GM19452 (cell line): Measurements from ENCODE around the gene C6.
"Not testable (repeated sequence)": the region's sequence is repeated elsewhere in the genome, so short reads cannot be mapped to it uniquely, and the experiment has no call there.

Experiments used
- ATAC-seq: cut with Tn5 transposase; IDR thresholded peaks from one replicate; pipeline ENCODE4 v1.9.1; 2021; ENCODE audit not compliant: unreplicated experiment

C6 gene

DNA sequence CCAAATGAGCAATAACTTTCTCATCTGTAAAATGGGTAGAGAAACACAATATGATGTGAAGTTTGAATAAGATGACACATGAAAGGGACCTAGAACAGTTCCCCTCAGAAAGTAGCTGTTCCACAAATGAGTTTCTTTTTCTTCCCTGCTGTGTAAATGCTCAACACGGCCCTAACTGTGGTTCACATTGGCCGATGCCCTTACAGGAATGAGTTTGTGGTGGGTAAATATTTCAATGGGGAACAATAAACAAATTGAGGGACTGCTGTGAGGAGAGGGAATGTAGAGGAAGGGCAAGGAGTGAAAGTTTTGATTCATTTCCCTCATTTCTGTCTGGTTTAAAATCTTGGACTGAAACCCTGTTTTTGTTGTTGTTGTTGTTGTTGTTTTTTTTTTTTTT lies 12.8 kb downstream of the C6 start:
- no peak for ATAC-seq

DNA sequence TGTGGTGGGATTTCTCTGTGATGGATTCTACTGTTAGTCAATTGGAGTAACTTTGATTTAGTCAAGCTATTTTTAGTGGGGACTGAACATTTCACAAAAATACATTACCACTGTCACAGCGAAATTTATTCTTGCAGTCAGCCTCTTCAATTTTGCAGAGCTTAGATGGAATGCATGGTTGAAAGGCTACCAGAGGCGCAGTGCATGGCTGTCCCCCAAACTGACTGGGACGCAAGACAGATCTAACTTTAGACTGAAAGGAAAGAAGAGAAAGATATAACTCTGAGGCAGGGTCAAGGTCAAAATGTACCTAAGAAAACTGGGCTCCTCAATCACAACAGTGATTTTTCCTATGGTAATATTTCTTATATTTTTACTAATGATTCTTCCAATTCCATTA lies 13.7 kb downstream of the C6 start:
- ATAC-seq, result no peak

DNA sequence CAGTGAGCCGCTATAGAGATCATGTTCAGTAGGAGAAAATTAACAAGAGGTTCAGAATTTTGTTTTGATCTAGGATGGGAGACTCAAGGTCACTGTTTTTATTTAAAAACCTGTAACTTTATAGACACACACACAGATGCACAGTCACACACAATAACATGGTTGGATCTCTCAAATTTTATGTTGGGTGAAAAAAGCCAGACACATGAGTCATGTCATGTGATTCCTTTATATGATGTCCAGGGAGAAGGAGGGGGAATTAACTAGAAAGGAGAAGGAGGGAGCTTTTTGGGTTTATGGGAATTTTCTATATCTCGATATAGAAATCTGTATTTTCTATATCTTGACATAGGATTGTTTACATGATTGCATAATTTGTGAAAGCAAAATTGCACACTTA lies 17.1 kb downstream of the C6 start:
- no peak for ATAC-seq

DNA sequence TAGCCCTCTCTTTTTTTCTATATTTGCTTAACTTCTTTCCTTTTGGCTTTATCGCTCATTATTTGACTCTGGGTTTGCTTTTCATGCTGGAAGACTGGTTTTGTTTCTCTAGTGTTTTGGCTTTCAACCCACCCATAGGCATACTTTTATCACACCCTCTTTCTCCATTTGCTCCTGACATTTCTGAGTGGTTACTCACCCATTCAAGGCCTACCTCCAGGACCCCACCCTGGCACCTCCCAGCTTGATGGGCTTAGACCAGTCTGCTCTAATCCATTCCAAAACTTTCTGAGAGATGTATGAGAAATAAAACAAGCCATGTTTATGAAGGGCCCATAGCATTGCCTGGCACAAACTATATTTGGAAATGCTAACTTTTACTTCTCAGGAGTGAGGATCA lies 18.1 kb downstream of the C6 start:
- no peak for ATAC-seq

DNA sequence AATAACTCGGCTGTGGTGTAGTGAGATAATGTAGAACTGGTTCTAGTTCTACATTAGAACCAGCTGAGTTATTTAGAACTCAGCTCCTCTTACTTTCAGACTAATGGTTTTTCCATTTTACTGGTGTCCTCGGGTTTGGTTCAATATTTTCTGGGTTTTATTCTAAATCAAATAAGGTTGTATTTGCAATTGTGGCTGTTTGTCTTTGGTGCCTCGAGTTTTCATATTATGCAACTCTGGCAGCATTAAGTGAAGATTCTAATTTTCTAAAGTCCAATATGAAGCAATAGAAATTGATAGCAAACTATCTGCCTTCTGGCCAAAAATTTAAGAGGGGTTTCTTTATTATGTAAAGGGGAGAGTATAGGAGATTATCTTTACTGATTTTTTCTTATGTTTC lies 19.0 kb downstream of the C6 start:
- no peak for ATAC-seq

DNA sequence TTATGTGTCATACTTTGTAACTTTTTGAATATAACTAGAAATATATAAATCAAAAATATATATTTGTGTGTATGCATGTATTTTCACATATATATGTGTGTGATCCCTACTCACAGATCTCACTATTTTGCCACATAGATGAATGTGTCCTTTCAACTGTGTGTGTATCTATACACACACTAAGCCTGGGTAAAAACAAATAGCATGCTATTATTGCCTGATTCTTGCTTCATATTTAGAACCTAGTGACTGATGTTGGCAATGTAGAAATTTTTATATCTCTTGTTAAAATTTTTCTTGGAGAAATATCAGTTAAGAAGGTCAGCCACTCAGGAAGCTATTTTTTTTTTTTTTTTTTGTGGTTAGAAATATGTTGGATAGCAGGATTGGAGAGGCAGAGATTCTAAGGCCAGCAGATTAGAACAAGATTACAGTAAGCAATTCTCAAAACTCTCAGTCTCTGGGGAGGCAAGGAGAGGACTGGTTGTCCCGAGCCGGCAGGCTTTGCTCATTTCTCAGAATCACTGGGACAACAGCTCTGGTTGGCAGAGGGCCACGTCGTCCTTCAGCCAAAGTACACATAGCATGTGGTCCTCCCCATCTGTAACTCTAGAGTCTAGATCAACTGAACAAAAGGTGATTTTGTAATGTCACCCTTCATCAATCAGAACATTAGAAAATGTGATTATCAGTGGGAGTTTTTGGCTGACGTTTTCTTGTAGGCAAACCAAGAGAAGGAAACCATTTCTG lies 19.7 kb downstream of the C6 start:
- no peak for ATAC-seq

DNA sequence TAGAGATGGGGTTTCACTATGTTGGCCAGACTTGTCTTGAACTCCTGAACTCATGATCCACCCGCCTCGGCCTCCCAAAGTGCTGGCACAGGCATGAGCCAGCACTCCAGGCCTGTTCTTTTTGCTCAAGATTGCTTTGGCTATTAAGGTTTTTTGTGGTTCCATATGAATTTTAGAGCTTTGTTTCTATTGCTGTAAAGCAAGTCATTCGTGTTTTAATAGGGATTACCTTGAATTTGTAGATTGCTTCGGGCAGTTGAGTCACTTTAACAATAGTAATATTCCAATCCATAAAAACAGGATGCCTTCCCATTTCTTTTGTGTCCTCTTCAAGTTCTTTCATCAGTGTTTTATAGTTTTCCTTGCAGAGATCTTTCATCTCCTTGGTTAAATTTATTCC lies 22.1 kb downstream of the C6 start:
- ATAC-seq, result no peak

DNA sequence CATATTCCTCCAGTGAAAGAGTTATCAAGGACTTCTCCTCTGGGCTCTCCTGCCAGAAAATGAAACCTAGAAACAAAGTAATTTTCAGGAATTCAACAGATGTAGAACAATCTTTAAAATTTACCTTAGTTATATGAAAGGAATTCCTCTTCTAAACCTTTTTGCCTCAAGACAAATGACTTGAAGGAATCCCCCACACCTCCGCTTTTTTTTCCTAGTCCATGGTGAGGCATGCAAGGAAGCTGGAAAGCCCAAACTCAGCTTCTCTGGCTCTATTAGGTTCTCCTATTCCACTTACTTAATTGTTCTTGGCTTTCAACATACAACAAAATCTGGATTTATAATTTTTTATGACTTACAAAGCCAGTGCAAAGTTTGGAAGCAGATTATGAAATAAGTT lies 27.2 kb downstream of the C6 start:
- ATAC-seq, result no peak

DNA sequence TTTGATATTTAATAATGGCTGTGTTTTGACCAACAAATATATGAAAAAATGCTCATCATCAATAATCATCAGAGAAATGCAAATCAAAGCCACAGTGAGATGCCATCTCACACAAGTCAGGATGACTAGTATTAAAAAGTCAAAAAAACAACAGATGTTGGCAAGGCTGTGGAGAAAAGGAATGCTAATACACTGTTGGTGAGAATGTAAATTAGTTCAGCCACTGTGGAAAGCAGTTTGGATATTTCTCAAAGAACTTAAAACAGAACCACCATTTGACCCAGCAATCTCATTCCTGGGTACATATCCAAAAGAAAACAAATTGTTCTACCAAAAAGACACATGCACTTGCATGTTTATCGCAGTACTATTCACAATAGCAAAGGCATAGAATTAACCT lies 30.0 kb downstream of the C6 start:
- not testable (repeated sequence) for ATAC-seq

DNA sequence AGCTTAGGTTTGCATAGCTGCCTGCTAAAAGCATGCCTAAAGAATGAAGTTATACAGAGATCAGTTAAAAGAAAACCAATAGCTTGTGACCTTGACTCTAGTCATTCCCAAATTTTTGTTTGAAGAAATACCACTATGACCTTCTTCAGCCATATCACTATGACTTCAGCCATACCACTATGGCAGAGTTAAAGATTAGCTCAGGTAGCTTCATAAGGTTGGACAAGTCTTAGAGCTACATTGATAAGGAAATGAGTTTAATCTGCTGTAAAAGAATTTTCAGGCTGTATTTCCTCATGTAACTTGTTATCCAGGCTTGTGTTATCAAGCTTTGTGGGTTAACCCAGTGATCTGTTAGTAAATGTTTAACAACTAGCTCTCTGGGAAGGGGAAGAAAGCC lies 30.7 kb downstream of the C6 start:
- ATAC-seq, result no peak

DNA sequence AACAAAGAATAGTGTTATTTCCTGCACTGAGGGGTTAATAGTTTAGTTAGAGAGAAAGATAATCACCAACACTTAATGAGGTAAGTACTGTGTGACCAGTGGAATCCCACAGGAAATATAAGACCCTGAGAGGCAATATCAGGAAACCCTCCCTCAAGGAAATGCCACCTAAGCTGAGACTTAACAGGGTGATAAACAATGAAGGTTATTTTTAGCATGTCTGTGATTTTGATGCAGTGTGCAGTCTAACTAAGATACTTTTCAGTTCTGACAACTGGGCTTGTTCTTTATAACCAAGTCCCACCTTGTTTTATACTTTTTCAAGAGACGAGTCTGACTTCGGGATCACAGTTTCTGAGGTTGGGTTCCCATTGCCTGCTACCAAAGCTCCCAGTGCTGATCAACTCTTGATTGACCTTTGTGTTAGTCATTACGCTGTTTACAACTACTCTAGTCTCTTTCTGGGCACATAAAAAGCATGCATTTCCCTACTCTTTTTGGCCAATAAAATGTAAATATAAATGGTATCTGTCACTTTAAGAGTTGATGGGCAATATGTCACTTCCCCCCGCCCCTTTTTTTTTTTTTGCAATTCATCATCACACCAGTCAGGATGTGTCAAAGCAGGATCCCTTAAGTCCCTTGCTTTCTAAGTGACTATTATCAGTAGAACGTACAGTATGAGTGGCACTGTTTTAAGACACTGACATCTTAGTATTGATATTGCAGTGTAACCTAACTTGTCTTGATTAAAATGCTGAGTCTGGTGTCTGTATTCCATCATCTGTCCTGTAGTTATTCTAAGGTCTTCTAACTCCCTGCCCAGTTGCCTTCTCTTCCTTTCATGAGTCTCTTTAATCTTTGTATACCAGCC lies 31.4 kb downstream of the C6 start:
- ATAC-seq, result no peak

DNA sequence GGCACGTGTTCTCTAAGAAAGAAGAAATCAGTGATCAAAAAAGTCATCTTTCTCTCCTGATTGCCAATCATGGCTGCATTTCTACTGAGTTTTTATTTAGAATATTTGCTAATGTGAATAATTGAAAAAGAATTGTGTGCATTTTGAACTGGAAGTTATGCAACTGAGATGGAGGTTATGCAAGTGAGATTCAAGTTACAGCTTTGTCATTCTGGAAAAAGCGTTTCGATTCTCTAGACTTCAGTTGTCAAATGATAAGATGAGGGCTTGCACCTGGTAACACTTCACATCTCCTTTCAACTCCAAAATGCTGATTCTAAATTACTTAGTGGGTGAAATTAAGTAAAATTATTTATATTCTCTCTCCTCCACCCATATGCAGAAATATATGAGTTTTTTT lies 36.4 kb downstream of the C6 start:
- no peak for ATAC-seq

DNA sequence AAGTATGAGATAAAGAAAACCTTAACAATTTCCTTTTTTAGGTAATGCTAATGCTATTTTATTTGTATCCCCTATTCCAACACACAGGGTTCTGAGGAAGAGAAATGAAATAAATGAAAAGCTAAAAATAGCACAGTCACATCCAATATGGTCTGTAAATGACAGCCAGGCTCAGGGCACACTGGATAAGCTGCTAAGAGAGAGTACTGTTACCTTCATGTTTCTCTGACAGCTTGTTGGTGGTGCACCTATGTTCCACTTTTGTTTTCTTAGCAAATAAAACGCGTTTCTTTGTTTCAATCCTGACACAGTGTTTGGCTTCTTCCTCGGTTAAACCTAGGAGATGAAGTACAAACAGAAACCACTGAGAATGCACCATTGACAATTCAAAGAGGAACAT lies 41.3 kb downstream of the C6 start:
- no peak for ATAC-seq

DNA sequence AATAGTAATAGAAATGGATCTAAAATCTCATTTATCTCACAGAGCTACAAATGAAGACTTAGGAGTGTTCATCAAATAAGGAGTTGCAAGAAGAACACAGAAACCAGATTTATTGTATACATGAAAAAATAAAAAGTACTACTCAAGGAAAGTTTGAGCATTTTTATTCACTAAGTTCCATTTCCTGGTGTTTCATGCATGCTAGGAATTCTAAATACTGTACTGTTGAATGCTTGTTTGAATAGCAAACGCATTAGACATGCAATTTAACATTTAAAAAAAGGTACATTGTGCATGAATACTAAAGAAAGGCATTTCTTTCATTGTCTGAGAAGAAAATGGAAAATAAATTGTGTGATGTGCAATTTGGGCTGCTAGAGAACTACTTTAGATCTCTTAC lies 52.1 kb downstream of the C6 start:
- ATAC-seq, result no peak

DNA sequence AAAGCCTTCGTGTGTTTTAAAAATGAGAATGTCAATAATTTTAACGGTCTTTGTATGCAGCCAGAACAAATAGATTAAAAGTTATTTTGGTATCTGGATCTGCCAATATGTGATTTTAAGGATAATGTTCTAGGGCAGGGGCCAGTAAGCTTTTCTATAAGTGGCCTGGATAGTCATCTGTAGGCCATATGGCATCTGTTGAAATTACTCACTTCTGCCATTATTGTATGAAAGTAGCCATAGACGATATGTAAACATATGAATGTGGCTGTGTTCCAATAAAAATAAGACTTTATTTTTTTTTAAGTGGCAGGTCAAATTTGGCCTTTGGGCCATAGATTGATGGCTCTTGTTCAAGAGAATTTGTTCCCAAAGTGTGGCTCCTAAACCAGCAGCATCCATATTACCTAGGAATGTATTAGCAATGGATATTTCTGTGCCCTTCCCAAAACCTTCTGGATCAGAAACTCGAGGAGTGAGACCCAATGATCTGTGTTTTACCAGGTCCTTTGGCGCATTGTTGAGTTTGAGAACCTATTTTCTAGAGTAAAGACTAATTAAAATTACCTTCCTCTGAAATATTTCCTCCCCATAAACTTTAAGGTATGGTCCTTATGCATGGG lies 55.9 kb downstream of the C6 start:
- ATAC-seq, result no peak

DNA sequence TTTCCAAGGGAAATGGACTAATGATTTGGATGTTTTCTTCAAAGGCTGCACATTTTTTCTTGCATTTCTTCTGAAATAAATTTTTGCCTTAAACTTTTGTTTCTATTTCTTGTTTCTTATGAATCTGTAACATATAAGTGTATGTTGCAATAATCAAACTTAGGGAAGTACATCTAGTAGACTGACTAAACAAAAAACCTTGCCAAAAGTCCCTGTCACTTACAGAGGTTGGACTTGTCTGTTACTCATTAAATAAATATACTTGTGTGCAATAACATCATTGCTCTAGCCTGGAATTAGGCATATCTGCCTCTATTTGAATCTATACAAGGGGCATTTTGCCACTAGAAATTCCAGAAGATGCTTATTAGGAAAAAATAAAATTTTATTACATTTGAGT lies 56.6 kb downstream of the C6 start:
- no peak for ATAC-seq

DNA sequence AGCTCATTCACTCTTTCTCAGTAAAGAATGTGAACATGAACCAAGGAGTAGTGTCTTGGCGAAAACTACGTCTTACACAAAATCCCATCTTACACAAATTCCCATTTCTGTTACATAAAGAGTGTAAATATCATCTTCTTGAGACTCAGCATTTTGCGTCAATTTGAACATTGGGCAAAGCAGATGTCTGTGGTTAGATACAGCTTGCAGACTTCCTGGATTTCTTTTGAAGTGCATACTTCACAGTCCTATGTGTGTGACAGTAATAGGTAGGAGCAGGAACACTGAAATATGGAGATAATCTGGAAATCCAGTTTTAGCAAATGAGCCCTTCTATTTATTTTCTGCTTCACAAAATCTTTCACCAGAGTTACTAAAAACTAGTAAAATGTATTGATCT lies 58.8 kb downstream of the C6 start:
- ATAC-seq, result no peak

DNA sequence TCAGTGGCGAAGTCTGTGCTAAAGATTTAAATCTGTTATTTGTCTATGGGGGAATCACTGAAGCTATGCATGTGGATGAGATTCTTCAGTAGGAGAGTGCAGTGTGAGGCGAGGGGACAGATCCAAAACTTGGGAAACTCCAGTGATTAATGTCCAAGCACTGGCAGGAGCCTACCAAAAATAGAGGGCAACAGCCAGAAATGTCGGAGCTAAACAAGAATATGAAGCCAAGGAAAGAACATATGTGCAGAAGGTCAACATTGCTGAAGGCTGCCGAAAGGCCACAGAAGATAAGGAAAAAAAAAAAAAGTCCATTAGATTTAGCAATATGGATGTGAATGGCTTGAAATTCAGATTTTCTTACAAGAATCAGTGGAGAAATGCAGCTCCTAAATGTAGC lies 61.8 kb downstream of the C6 start:
- ATAC-seq, result no peak

DNA sequence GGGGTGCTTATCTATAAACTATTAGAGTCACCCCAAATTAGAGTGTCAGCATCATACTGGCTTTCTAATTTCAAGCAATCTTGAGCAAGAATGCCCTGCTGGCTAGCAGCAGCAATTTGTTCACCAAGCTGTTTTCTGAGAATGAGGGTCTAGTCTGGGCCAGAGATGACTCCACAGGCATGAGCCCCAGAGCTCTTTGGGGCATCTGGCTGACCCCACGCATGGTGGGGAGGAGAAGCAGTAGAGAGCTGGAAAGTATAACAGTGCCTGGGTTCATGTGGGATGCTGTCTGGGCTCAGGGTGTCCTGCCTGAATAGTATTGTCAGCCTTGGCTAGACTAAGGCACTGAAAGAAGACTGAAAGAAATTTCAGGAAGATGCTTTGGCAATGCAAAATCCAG lies 64.9 kb downstream of the C6 start:
- ATAC-seq, result no peak

DNA sequence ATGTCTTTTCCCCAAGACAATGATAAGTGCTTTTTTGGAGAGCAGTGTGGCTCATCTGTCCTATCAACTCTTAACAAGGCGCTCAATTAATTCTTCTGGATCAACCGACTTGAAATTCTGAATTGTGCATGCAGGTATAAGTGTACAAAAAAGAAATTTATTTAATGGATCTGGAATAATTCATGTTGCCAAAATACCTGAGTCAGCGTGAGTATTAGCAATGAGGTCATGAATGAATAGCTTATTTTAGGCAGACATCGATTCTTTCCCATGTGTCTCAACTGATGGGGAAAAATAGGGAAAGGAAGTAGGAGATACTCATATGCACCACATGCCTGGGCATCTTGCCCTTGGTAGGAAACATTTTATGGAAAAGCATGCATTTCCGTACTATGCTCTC lies 68.0 kb downstream of the C6 start:
- ATAC-seq, result no peak

DNA sequence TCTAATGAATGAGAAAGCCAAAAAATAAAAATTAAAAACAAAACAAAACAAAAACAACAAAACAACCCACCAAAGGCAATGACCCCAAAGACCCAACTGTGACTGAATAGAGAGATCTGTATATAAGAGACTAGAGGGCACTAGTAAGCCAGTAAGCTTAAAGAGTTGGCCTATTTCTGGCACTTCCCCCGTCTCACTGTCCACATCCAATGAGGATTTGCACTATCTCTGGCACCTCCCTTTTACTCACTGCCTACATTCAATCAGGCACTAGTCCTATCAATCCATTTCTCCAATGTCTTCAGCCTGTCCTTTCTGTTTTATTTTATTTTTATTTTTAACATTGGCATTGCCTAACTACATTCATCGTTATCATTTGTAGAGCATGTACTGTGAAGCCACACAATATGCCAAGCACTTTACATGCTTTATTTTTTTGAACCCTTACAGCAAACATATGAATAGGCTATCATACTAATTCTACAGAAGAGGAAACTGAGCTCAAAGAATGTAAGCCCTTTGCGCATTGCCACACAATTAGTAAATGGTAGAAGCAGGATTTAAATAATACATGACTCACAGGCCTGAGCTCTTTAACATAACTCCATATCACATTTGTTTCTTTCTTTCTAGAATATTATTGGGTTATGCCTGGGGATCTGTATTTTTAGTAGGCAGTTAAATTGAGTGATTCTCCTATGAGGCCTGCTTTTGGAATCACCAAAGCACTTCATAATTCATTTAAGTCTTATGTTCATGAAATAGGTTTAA lies 70.0 kb downstream of the C6 start:
- ATAC-seq, result no peak
